GM13976 (cell line): ENCODE results near the gene SF3A2.

ENCODE experiments used
- DNase-seq: peaks from one replicate; pipeline ENCODE4 v3.0.0; 2012; ENCODE audit warnings: low spot score
- in situ Hi-C: fragments of 300-500 bp; cut with MboI; formaldehyde crosslinking; loops from one replicate; pipeline ENCODE4 v1.12.0; 2022; ENCODE audit warnings: low sequenced_read_pairs, mixed read lengths, inconsistent platforms; ENCODE audit not compliant: unreplicated experiment
- TF ChIP-seq, protein P1 (sequence below): IDR thresholded peaks from 2 replicates; pipeline ENCODE4 v1.5.1; 2012; ENCODE audit warnings: borderline replicate concordance, mild to moderate bottlenecking; ENCODE audit not compliant: insufficient read depth; ENCODE audit errors: extremely low read depth, missing control alignments, control extremely low read depth

The SF3A2 gene

DNA sequence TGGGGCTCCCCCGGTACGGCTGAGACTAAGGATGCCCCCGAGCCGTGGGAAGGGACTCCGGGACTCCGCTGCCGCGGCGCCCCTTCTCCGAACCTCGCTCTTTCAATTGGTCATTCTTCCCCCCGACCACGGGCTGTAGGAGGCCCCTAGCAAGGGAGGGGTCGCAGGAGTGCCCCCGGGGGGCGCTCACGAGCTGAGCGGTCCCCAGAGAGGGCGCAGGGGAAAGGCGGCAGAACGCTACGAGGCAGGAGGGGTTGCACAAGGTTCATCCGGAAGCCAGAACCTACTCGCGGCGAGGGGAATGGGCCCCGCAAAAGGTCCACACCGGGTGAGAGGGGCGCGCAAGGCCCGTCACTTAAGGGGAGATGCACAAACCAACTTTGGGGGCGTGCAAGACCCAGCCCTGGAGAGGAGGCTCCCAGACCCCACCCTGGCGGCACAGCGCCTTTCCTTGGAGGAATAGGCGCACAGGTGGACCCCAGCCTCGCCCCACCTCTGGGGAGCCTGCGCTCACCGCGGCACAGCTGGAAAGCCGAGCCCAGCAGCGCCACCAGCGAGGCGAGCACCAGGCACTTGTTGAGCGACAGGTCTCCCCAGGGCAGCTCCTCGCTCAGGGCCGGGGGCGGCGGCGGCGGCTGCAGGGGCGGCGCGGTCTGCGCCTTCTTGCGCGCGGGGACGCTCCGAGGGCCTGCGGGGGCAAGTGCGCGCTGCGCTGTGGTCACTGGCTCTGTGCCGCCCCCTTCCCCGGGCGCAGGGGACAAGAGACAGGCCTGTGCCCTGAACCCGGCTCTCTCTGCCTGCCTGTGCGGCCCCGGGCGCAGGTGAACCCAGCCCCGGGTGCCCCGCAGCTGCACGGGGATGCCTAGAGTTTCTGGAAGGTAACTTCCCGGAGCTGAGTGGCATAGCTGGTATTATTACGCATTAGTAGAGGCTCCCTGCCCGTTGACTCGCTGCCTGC lies 16.8 kb downstream of the SF3A2 start:
- in situ Hi-C loops, result no loop called here
- DNase-seq, result peak; percentile 79
- TF ChIP-seq, protein P1, sequence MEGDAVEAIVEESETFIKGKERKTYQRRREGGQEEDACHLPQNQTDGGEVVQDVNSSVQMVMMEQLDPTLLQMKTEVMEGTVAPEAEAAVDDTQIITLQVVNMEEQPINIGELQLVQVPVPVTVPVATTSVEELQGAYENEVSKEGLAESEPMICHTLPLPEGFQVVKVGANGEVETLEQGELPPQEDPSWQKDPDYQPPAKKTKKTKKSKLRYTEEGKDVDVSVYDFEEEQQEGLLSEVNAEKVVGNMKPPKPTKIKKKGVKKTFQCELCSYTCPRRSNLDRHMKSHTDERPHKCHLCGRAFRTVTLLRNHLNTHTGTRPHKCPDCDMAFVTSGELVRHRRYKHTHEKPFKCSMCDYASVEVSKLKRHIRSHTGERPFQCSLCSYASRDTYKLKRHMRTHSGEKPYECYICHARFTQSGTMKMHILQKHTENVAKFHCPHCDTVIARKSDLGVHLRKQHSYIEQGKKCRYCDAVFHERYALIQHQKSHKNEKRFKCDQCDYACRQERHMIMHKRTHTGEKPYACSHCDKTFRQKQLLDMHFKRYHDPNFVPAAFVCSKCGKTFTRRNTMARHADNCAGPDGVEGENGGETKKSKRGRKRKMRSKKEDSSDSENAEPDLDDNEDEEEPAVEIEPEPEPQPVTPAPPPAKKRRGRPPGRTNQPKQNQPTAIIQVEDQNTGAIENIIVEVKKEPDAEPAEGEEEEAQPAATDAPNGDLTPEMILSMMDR, result peak; percentile 17

DNA sequence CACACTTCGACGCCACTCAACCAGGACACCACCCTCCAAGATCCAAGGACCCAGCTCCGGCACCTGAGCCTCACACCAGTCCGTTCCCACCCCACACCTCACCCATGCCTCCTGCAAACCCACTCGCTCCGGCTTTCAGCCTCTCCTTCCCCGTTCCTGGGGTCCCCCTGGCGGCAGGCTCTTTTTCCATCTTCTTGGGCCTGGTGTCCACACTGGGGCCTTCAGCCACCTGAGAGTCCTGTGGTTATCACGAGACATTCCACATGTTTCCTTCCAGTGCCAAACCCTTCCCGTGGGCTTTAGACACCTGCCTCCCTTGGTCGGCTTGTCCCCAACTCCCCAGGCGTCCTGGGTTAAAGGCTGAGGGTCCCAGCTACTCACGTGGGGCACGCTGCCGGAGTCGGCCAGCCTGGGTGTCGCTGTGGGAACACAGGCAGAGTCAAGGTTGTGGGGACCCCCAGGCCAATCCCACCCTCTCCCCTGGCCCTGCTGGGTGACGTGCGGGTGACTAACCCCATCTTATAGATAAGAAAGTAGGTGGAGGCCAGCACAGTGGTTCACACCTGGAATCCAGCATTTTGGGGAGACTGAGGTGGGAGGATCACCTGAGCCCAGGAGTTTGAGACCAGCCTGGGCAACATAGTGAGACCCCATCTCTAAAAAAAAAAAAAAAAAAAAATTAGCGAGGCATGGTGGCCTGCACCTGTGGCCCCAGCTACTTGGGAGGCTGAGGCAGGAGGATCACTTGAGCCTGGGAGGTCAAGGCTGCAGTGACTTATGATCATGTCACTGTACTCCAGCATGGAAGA lies 17.6 kb downstream of the SF3A2 start:
- in situ Hi-C loops, result no loop called here
- TF ChIP-seq, protein P1, result no peak
- no peak for DNase-seq

DNA sequence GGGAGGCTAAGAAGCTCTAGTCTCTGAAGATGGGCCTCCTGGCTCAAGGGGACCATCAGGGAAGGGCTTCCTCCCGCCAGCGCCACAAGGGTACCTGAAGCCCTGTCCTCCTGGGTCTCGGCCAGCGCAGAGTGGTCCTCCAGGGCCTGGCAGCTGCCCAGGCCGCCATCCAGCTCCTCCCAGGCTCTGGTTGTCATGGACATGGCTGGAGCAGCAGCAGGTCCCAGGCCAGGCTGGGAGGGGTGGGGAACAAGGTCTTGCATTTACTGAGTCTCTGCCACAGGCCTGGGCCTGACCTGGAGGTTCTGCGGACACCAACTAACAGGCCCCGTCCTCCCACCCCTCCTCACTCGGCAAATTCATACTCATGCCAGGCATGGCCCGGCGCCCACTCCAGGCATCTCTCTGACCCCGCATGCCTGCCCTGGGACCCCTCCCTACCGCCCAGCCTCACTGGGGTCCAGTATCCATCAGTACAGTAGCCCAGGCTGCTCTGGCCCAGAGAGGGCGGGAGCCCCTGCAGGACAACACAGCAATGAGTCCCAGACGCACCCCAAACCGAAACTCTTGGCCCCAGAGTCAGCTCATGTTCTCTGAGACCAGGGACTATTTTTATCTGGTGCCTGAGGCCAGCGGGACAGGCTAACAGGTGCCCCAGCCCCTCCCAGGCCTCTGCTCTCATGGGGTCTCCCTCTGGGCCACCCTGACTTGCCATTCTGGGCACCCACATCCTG lies 18.7 kb downstream of the SF3A2 start:
- in situ Hi-C loops, result no loop called here
- TF ChIP-seq, protein P1, result no peak
- no peak for DNase-seq

DNA sequence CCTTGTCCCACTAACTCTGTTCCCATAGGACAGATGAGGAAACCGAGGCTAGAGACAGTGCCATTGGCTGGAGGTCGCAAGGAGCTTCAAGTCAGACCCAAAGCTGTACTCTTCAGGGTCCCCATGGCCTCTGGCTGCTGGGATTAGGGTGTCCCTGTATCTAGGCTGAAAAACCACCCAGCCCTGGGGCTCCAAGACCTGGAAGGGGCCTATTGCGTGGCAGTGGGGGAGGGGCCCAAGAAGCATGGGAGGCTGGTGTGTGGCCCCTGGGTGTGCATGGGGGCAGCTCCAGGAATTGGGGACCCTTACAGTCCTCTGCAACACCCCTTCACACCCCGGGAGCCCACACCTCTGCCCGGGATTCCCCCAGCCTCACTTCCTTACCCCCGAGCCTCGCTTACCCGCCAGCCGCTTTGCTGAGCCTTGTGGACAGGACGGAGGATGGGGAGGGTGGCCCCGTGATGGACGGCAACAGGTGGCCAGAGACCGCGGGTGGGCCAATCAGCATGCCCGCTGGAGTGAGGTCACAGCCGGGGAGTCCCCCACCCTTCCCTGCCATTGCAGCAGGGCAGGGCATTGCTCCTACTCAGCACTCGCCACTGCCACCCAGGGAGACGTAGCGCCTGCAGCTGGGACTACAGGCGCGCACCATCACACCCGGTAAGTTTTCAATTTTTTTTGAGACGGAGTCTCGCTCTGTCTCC lies 19.5 kb downstream of the SF3A2 start, which contains the start of gene JSRP1:
JSRP1 (minus strand) TSS at position 436 of the 704 bp plus-strand sequence. CDS start 1,103 bp downstream, outside the sequence.
- TF ChIP-seq, protein P1, result no peak
- in situ Hi-C loops, result no loop called here

DNA sequence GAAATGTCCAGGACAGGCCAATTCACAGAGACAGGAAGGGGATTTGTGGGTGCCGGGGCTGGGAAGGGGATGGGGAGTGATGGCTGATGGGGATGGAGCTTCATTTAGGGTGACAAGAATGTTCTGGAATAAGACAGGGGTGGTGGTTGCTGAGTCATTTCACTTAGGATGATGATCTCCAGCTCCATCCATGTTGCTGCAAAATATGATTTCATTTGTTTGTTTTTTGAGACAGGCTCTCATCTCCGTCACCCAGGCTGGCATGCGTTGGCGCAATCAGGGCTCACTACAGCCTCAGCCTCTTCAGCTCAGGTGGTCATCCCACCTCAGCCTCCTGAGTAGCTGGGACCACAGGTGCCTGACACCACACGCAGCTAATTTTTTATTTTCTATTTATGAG lies 22.7 kb downstream of the SF3A2 start:
- no peak for DNase-seq
- TF ChIP-seq, protein P1, result no peak
- in situ Hi-C loops, result no loop called here

More for the DNA sequence above, 19.5 kb downstream of the SF3A2 start, which contains the start of gene JSRP1:
- no peak for DNase-seq
